SK-N-SH (cell line): ENCODE measurements around the gene SND1. TPM values are rescaled to one million over a fixed set of nuclear protein-coding genes. Genes with fewer than 3 reads are reported as not detected.
A peak's percentile ranks its signal among the peaks of the same experiment; 100 is the strongest.

Experiments used
- CTCF ChIA-PET: fragments of 300-600, 350-600 bp; formaldehyde crosslinking; extraction: SDS; loops from one replicate; lab custom pipeline; 2021; lab: Yijun Ruan, JAX
- POLR2A ChIA-PET: fragments of 350-600 bp; sonication (Branson Sonifier 250); formaldehyde crosslinking; extraction: SDS; loops from one replicate; lab custom pipeline; 2020; ENCODE audit warnings: antibody characterized with exemption, inconsistent platforms; lab: Yijun Ruan, JAX
- DNase-seq: peaks from one replicate; pipeline ENCODE4 v3.0.0; 2012
- H2AFZ ChIP-seq: fragments of 200-600 bp; sonication (generic); 2 replicates; pipeline ENCODE4 v1.8.1; 2016; ENCODE audit warnings: antibody characterized with exemption, mild to moderate bottlenecking, low read depth
- H3F3A ChIP-seq: fragments of 200-600 bp; sonication (generic); replicated peaks from 2 replicates; pipeline ENCODE3; 2016; ENCODE audit warnings: antibody characterized with exemption, mild to moderate bottlenecking; ENCODE audit not compliant: insufficient read depth
- H3K27ac ChIP-seq, 2 experiments: fragments of 200-500 bp in 1 of 2; fragments of 200-600 bp in 1 of 2; sonication (Bioruptor generic) in 1 of 2; sonication (generic), shearing (Covaris generic) in 1 of 2; 2 replicates each; pipeline versions ENCODE4 v1.5.1 to v1.6.1; 2014 to 2016; ENCODE audit warnings: low read depth in 2 of 2, inconsistent platforms in 1 of 2, low read length in 1 of 2, mild to moderate bottlenecking in 1 of 2, mixed read lengths in 1 of 2
- H3K27me3 ChIP-seq: fragments of 200-600 bp; sonication (generic), shearing (Covaris generic); 2 replicates; pipeline ENCODE4 v1.6.1; 2016; ENCODE audit warnings: mixed run types; ENCODE audit not compliant: insufficient read depth
- H3K36me3 ChIP-seq, 2 experiments: fragments of 200-500 bp in 1 of 2; fragments of 200-600 bp in 1 of 2; sonication (Bioruptor generic) in 1 of 2; sonication (generic) in 1 of 2; replicated peaks in 1 of 2; 2 replicates each; pipeline versions ENCODE3 to v1.5.1; 2014 to 2016; ENCODE audit warnings: low read length in 1 of 2, mild to moderate bottlenecking in 1 of 2; ENCODE audit not compliant: insufficient read depth in 2 of 2, control insufficient read depth in 1 of 2
- H3K4me1 ChIP-seq, 2 experiments: fragments of 200-500 bp in 1 of 2; fragments of 200-600 bp in 1 of 2; sonication (Bioruptor generic) in 1 of 2; sonication (generic), shearing (Covaris generic) in 1 of 2; 2 replicates each; pipeline versions ENCODE4 v1.5.1 to v1.6.1; 2014 to 2016; ENCODE audit warnings: low read depth in 1 of 2, low read length in 1 of 2, mixed run types in 1 of 2; ENCODE audit not compliant: insufficient read depth in 2 of 2, control insufficient read depth in 1 of 2
- H3K4me2 ChIP-seq: fragments of 200-600 bp; sonication (generic), shearing (Covaris generic); 2 replicates; pipeline ENCODE4 v1.6.1; 2017; ENCODE audit warnings: mixed run types
- H3K4me3 ChIP-seq, 2 experiments: fragments of 200-500 bp in 1 of 2; fragments of 200-600 bp in 1 of 2; sonication (Bioruptor generic) in 1 of 2; sonication (generic), shearing (Covaris generic) in 1 of 2; 2 replicates each; pipeline versions ENCODE4 v1.5.1 to v1.8.1; 2014 to 2016; ENCODE audit warnings: low read depth in 2 of 2, inconsistent platforms in 1 of 2, low read length in 1 of 2, mild to moderate bottlenecking in 1 of 2, mixed read lengths in 1 of 2, moderate library complexity in 1 of 2
- H3K79me2 ChIP-seq: fragments of 200-600 bp; sonication (generic); 2 replicates; pipeline ENCODE4 v1.8.1; 2017; ENCODE audit warnings: mild to moderate bottlenecking; ENCODE audit not compliant: insufficient read depth
- H3K9ac ChIP-seq: fragments of 200-600 bp; sonication (generic); 2 replicates; pipeline ENCODE4 v1.6.1; 2017; ENCODE audit warnings: mixed run types
- H3K9me2 ChIP-seq: fragments of 200-600 bp; sonication (generic); 2 replicates; pipeline ENCODE4 v1.6.1; 2017; ENCODE audit warnings: mixed run types
- H3K9me3 ChIP-seq: fragments of 200-600 bp; sonication (generic); 2 replicates; pipeline ENCODE4 v1.6.1; 2017; ENCODE audit warnings: mixed run types, mild to moderate bottlenecking, moderate library complexity
- H4K20me1 ChIP-seq: fragments of 200-600 bp; sonication (generic); 2 replicates; pipeline ENCODE4 v1.6.1; 2017; ENCODE audit warnings: mild to moderate bottlenecking, mixed run types; ENCODE audit not compliant: insufficient read depth
- CHD2 ChIP-seq: fragments of 150-350 bp; IDR thresholded peaks from 2 replicates; pipeline ENCODE4 v1.6.1; 2018; ENCODE audit warnings: low read length; ENCODE audit not compliant: partially characterized antibody
- EP300 ChIP-seq, 2 experiments: IDR thresholded peaks; 2 replicates each; pipeline versions ENCODE4 v1.4.0 to v1.6.1; 2012; ENCODE audit warnings: borderline replicate concordance in 1 of 2, low read depth in 1 of 2, low read length in 1 of 2
- GATA2 ChIP-seq: sonication (generic); formaldehyde crosslinking; IDR thresholded peaks from 2 replicates; pipeline ENCODE4 v1.5.0; 2020; ENCODE audit warnings: mild to moderate bottlenecking, missing genetic modification reagents
- NRF1 ChIP-seq: IDR thresholded peaks from 2 replicates; pipeline ENCODE4 v1.6.1; 2012; ENCODE audit warnings: low read depth, mild to moderate bottlenecking, low read length
- RAD21 ChIP-seq: IDR thresholded peaks from 2 replicates; pipeline ENCODE4 v1.6.1; 2012; ENCODE audit warnings: mild to moderate bottlenecking, low read length
- RFX5 ChIP-seq: IDR thresholded peaks from 2 replicates; pipeline ENCODE4 v1.6.1; 2012; ENCODE audit warnings: mild to moderate bottlenecking, improper control_type of control experiment, low read length
- TAF1 ChIP-seq: IDR thresholded peaks from 2 replicates; pipeline ENCODE4 v1.6.1; 2012; ENCODE audit warnings: low read depth, mild to moderate bottlenecking, low read length, moderate library complexity, borderline replicate concordance
- TEAD4 ChIP-seq: IDR thresholded peaks from 2 replicates; pipeline ENCODE4 v1.4.0; 2012; ENCODE audit warnings: mild to moderate bottlenecking, borderline replicate concordance; ENCODE audit not compliant: insufficient read depth
- USF1 ChIP-seq: IDR thresholded peaks from 2 replicates; pipeline ENCODE4 v1.4.0; 2012; ENCODE audit warnings: low read depth, borderline replicate concordance
- WGBS: methylation state at CpG from one replicate; pipeline ENCODE4 v1.1.6; 2017; ENCODE audit warnings: low lambda C conversion rate; 5-methylcytosine and 5-hydroxymethylcytosine counted together
- polyA plus RNA-seq, 3 experiments: library from polyadenylated mRNA; depleted of rRNA; stranded (reverse); fragments of >200 nt; gene quantifications; 2 replicates each; pipeline ENCODE4 v1.2.3, GENCODE V29; 2012

Gene SND1
- polyA plus RNA-seq, 1 of the 3 experiments (the other 2 are of a cell fraction), result 165 TPM

GRCh38 chr7:127648986-127649385 is 3.0 kb upstream of the SND1 start:
- peaks cover 9% of the 10 kb centered on the region for H4K20me1 ChIP-seq
- H3K4me1 ChIP-seq, result peaks cover 8 to 19% of the 10 kb centered on the region in 2 experiments; a peak in 3 of 4 replicates
- H3F3A ChIP-seq, result no peaks in the 10 kb centered on the region
- no peaks in the 10 kb centered on the region for H3K9me2 ChIP-seq
- no peak overlapping the region for H3K27ac ChIP-seq
- ChIA-PET CTCF (interaction anchor here (0.6 to 1.4 kb wide), 2 partner anchors 60 to 561 kb away, joined by 3 to 5 read pairs; no protein-coding TSS in a partner anchor), POLR2A (no interaction called here)
- no peak overlapping the region for H3K4me3 ChIP-seq
- no peak for DNase-seq
- H3K27me3 ChIP-seq, result no peaks in the 10 kb centered on the region
- WGBS, result 85% methylated on average over 2 of the region's 2 CpGs
- no peak overlapping the region for H3K4me2 ChIP-seq
- H3K9ac ChIP-seq, result no peak overlapping the region
- H3K79me2 ChIP-seq, result peaks cover 19% of the 10 kb centered on the region
- no peak for TF ChIP-seq USF1
- no peak for TF ChIP-seq TAF1
- TF ChIP-seq CHD2, result no peak
- no peak for TF ChIP-seq GATA2 (CRISPR knock-in tag)
- no peak for TF ChIP-seq EP300 (IDR thresholded peaks at IDR 0.05; ENCODE audit: borderline replicate concordance in 1 of 2, low read depth in 1 of 2, low read length in 1 of 2)
- TF ChIP-seq, all 33 proteins: peak for 0
- Histone ChIP-seq H3K36me3 (no peaks in the 10 kb centered on the region), H2AFZ (no peak overlapping the region), H3K9me3 (no peaks in the 10 kb centered on the region)

- POLR2A ChIA-PET, result interaction anchor here (0.8 to 1.8 kb wide), 2 partner anchors 62 to 65 kb away, joined by 5 read pairs; partner anchors contain the start of gene ARF5
- peak overlapping the region; percentile 82 to 92 for H3K27ac ChIP-seq
- peaks cover 21 to 28% of the 10 kb centered on the region in 2 experiments for H3K4me1 ChIP-seq
- no peaks in the 10 kb centered on the region for H3K27me3 ChIP-seq
- H3K9ac ChIP-seq, result peak overlapping the region; percentile 82
- no peaks in the 10 kb centered on the region for H3F3A ChIP-seq
- CTCF ChIA-PET, result interaction anchor here (1.0 to 1.2 kb wide), 2 partner anchors 62 to 559 kb away, joined by 3 read pairs; no protein-coding TSS in a partner anchor
- H3K4me3 ChIP-seq, result peak overlapping the region; percentile 84 to 95
- 65% methylated on average over 28 of the region's 29 CpGs for WGBS
- no peaks in the 10 kb centered on the region for H3K9me3 ChIP-seq
- TF ChIP-seq NRF1 (no peak), TEAD4 (no peak), GATA2 (CRISPR knock-in tag) (no peak), RAD21 (no peak), RFX5 (no peak)
- TF ChIP-seq, all 33 proteins: peak for 0
- Histone ChIP-seq H4K20me1 (peaks cover 29% of the 10 kb centered on the region), H2AFZ (peak overlapping the region; percentile 90), H3K9me2 (no peaks in the 10 kb centered on the region), H3K4me2 (peak overlapping the region; percentile 74), H3K79me2 (peaks cover 39% of the 10 kb centered on the region), H3K36me3 (peaks cover 0 to 8% of the 10 kb centered on the region in 2 experiments)
- DNase-seq, result peak; percentile 62
Measured at GRCh38 chr7:127650847-127651555, 993 bp upstream of the SND1 start.
